Adrenal gland (tissue), 12 donors: ENCODE measurements around the gene ITIH2. TPM values are rescaled to one million over a fixed set of nuclear protein-coding genes. Genes with fewer than 3 reads are reported as not detected.

ENCODE experiments used
- DNase-seq, 7 donors: peaks; one replicate each; pipeline ENCODE4 v3.0.0-alpha.2; 2019 to 2020
- H3K27ac ChIP-seq, 5 donors: fragments of 200-600 bp; sonication (generic) in 4 of 5; 1 replicate in 3 of 5; 2 replicates in 2 of 5; pipeline versions ENCODE4 v1.5.1 to v1.8.0; 2016 to 2020; ENCODE audit warnings: mild to moderate bottlenecking in 1 of 5
- H3K27me3 ChIP-seq: fragments of 200-600 bp; 2 replicates; pipeline ENCODE4 v1.8.0; 2021
- H3K36me3 ChIP-seq, 2 donors: fragments of 200-600 bp; replicated peaks in 1 of 2; 1 replicate in 1 of 2; 2 replicates in 1 of 2; pipeline versions ENCODE4 v1.5.1 to v1.8.0; 2018 to 2022
- H3K4me1 ChIP-seq, 2 donors: fragments of 200-600 bp; replicated peaks in 1 of 2; 1 replicate in 1 of 2; 2 replicates in 1 of 2; pipeline versions ENCODE4 v1.5.1 to v1.8.0; 2018 to 2021
- H3K4me3 ChIP-seq, 4 donors: fragments of 200-600 bp; sonication (generic) in 3 of 4; one replicate each; pipeline ENCODE4 v1.5.1; 2016 to 2018
- H3K9me3 ChIP-seq, 3 donors: fragments of 200-600 bp; sonication (generic) in 1 of 3; replicated peaks in 1 of 3; 1 replicate in 2 of 3; 2 replicates in 1 of 3; pipeline versions ENCODE4 v1.5.1 to v1.8.0; 2016 to 2021
- CTCF ChIP-seq, 6 experiments: fragments of 450-650 bp in 4 of 6; fragments of 200-600 bp in 2 of 6; sonication (generic) in 1 of 6; IDR thresholded peaks; 1 replicate in 5 of 6; 2 replicates in 1 of 6; pipeline versions ENCODE4 v1.5.1 to v1.8.0; 2016 to 2021; ENCODE audit warnings: antibody characterized with exemption in 6 of 6, mild to moderate bottlenecking in 2 of 6, moderate library complexity in 1 of 6
- POLR2A ChIP-seq, 2 donors: fragments of 450-650 bp; IDR thresholded peaks; one replicate each; pipeline ENCODE4 v1.6.1; 2017; ENCODE audit warnings: antibody characterized with exemption in 2 of 2, mild to moderate bottlenecking in 2 of 2, moderate library complexity in 1 of 2
- WGBS, 4 donors: extraction: QIAGEN DNeasy Blood & Tissue Kit in 2 of 4; methylation state at CpG; one replicate each; pipeline versions ENCODE4 v1.1.5 to v1.1.7; 2013 to 2017; 5-methylcytosine and 5-hydroxymethylcytosine counted together
- intact Hi-C, 2 donors: fragments of 100-400 bp; cut with DNase I; formaldehyde crosslinking; loops; one replicate each; pipeline versions ENCODE4 v1.14.1 to v1.15.0; 2022 to 2023
- polyA plus RNA-seq, 3 donors: library from polyadenylated mRNA; stranded (reverse); fragments of 200-250 nt in 2 of 3; fragments of 350-450 nt in 1 of 3; fragmentation: Illumina TruSeq in 1 of 3; extraction: RNeasy Lipid Tissue Mini Kit (QIAGEN cat#74804) in 1 of 3; gene quantifications; one replicate each; pipeline ENCODE4 v1.2.3, GENCODE V29; 2013 to 2014
- total RNA-seq, 9 donors: library from RNA; depleted of rRNA in 4 of 9; stranded (reverse); fragments of >200 nt in 4 of 9; fragments of 120-200 nt in 1 of 9; fragmentation: NEBNext Ultra II Directional in 1 of 9; extraction: Animal tissue kit (Norgen Biotek cat#: 25700) in 1 of 9; gene quantifications; one replicate each; pipeline versions ENCODE4 v1.1.0 to v1.2.4, GENCODE V29; 2013 to 2023
- donor health status: healthy with polysubstance abuse.
- donor health status: Bipolar disorder and iron deficiency.
- donor health status: DM: yes; HTN: yes; CAD: no.
- donor health status: DM: no; HTN: no; CAD: no.
- donor health status: DM: no; HTN: no; CAD: no.
- donor health status: DM: yes; HTN: yes; CAD: no.

The ITIH2 gene
- total and polyA plus RNA-seq, 12 donors = 0.03 to 1.6 (median 0.22) TPM; not detected in 1

DNA sequence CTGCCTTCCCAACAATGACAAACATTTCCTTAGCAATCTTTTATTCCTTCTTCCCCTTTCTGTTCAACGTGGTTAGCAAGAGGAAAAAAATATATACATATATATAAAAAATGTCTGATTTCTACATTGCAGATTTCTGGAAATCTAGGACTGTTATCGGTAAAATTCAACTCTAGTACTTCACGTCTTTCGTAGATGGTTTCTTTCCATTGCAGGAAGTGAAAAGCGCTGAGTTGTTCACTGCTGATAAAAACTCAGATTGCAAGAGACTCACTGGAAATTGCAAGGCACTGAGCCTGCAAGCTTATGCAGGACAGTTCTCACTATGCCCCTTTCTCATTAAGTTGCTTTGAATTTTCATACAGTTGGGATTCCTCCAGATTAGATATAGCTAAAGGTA lies 60.8 kb downstream of the ITIH2 start:
- WGBS, 4 donors = 59 to 71% (median 68%) methylated on average over 5 of the region's 5 CpGs
- peaks cover 0 to 92% of the 10 kb centered on the region in 2 donors for H3K36me3 ChIP-seq
- intact Hi-C loops = no loop called here
- H3K27ac ChIP-seq = no peak overlapping the region
- DNase-seq = no peak
- no peak overlapping the region for H3K4me3 ChIP-seq
- no peaks in the 10 kb centered on the region for H3K27me3 ChIP-seq
- no peaks in the 10 kb centered on the region for H3K9me3 ChIP-seq
- no peaks in the 10 kb centered on the region for H3K4me1 ChIP-seq
- TF ChIP-seq CTCF (IDR thresholded peaks at IDR 0.05) (no peak), POLR2A (IDR thresholded peaks at IDR 0.05) (no peak)

DNA sequence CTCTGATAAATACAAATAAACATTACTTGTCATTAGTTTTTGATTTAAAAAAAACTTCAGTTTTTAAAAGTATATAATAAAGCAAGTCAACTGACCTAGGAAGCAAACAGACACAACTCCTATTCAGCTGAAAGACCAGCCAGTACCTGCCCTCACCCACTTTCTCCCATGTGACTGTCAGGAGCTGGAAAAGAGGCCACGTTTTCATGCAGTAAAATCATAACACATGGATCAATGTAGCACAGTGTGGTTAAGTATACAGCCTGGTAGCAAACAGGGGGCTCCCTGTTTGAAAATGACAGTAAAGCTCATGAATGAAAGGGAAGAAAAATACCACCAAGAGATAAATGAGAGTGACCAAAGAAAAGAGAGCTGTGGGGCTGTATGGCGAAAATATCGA lies 63.1 kb downstream of the ITIH2 start:
- Histone ChIP-seq H3K27ac (no peak overlapping the region), H3K36me3 (peaks cover 0 to 82% of the 10 kb centered on the region in 2 donors), H3K4me1 (no peaks in the 10 kb centered on the region), H3K4me3 (no peak overlapping the region), H3K27me3 (no peaks in the 10 kb centered on the region), H3K9me3 (no peaks in the 10 kb centered on the region)
- TF ChIP-seq POLR2A (IDR thresholded peaks at IDR 0.05) = no peak
- no peak for TF ChIP-seq CTCF (IDR thresholded peaks at IDR 0.05)
- WGBS, 4 donors = 86 to 90% (median 89%) methylated on average over 3 of the region's 3 CpGs
- DNase-seq = no peak
- intact Hi-C loops = no loop called here

- intact Hi-C loops = no loop called here
- H3K9me3 ChIP-seq = no peaks in the 10 kb centered on the region
- no peak overlapping the region for H3K4me3 ChIP-seq
- DNase-seq = no peak
- H3K4me1 ChIP-seq = no peaks in the 10 kb centered on the region
- 90 to 94% (median 92%) methylated on average over 10 of the region's 10 CpGs for WGBS, 4 donors
- H3K36me3 ChIP-seq = peaks cover 0 to 75% of the 10 kb centered on the region in 2 donors
- H3K27me3 ChIP-seq = no peaks in the 10 kb centered on the region
- TF ChIP-seq CTCF (IDR thresholded peaks at IDR 0.05) (no peak), POLR2A (IDR thresholded peaks at IDR 0.05) (no peak)
- no peak overlapping the region for H3K27ac ChIP-seq
Observed at GRCh38 chr10:7767209-7767608, 64.1 kb downstream of the ITIH2 start.

DNA sequence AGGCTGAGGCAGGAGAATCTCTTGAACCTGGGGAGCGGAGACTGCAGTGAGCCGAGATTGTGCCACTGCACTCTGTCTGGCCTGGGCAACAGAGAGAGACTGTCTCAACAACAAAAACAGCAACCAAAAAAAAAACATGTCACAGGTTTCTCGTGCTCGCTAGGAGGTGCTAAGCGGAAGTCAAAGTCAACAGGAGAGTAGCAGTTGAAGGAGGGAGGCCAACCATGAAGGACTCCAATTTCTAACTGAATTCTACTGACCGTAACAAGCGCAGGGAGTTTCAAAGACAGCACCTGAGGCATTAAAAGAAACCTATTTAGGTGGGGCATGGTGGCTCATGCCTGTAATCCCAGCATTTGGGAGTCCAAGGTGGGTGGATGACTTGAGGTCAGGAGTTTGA lies 65.3 kb downstream of the ITIH2 start:
- H3K4me3 ChIP-seq = no peak overlapping the region
- TF ChIP-seq CTCF (IDR thresholded peaks at IDR 0.05) = no peak
- TF ChIP-seq POLR2A (IDR thresholded peaks at IDR 0.05) = no peak
- no peak overlapping the region for H3K27ac ChIP-seq
- no peak for DNase-seq
- H3K36me3 ChIP-seq = peaks cover 0 to 63% of the 10 kb centered on the region in 2 donors
- H3K27me3 ChIP-seq = no peaks in the 10 kb centered on the region
- intact Hi-C loops = no loop called here
- no peaks in the 10 kb centered on the region for H3K9me3 ChIP-seq
- 92 to 97% (median 96%) methylated on average over 7 of the region's 7 CpGs for WGBS, 4 donors
- no peaks in the 10 kb centered on the region for H3K4me1 ChIP-seq
